ENCODE data around the gene SLC5A5.

The SLC5A5 gene

DNA sequence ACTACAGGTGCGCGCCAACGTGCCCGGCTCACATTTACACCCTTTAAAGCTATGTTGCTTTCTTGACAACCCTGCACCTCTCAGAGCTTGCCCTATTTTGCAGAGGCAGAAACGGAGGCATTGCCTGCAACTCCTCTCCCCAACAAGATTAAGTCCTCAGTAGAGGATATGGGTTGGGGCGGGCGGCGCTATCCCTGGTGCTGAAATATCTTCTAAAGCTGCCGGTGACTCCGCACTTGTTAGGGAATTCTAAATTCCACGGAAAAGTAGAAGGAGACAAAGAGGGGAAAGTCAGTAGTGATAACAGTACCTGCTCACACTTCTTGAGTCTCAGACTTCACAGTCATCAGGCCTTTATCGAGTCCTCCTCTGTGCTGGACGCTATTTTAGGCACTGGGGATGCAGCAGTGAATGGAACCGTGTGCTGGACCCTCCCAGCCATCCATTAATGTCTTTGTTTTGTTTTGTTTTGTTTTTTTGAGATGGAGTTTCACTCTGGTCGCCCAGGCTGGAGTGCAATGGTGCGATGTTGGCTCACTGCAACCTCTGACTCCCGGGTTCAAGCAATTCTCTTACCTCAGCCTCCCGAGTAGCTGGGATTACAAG lies 18.0 kb downstream of the SLC5A5 start:
- Histone ChIP-seq H3K4me3 (ENCODE audit: low read length) (no peak overlapping the region), H3F3A (ENCODE audit: control insufficient read depth, insufficient read depth) (0 out of 2 replicates have a peak, but pooled peaks cover 2% of the 10 kb centered on the region), H3K4me1 (ENCODE audit: control insufficient read depth, low read length) (peaks cover 1% of the 10 kb centered on the region), H3K4me2 (ENCODE audit: low read length) (no peak overlapping the region), H4K20me1 (ENCODE audit: control insufficient read depth, insufficient read depth, low read depth, low read length) (no peaks in the 10 kb centered on the region), H3K27me3 (ENCODE audit: control insufficient read depth, low read length) (no peaks in the 10 kb centered on the region), H3K9me3 (ENCODE audit: control insufficient read depth, insufficient read depth, low read length) (no peaks in the 10 kb centered on the region), H3K36me3 (ENCODE audit: control insufficient read depth, low read length) (no peaks in the 10 kb centered on the region), H3K27ac (ENCODE audit: low read depth, low read length) (no peak overlapping the region), H3K9me2 (replicated peaks; ENCODE audit: control insufficient read depth, low read length) (no peaks in the 10 kb centered on the region), H3K79me2 (ENCODE audit: control insufficient read depth, low read length) (no peaks in the 10 kb centered on the region)
- TF ChIP-seq CTCF (IDR thresholded peaks at IDR 0.05; ENCODE audit: low read depth, low read length, poor library complexity, severe bottlenecking) (no peak), EZH2phosphoT487 (IDR thresholded peaks at IDR 0.05; ENCODE audit: borderline replicate concordance, low read length) (no peak)

- H3K4me1 ChIP-seq (ENCODE audit: control insufficient read depth, low read length) = no peaks in the 10 kb centered on the region
- H3K4me2 ChIP-seq (ENCODE audit: low read length) = no peak overlapping the region
- no peak for TF ChIP-seq EZH2phosphoT487 (IDR thresholded peaks at IDR 0.05; ENCODE audit: borderline replicate concordance, low read length)
- TF ChIP-seq CTCF (IDR thresholded peaks at IDR 0.05; ENCODE audit: low read depth, low read length, poor library complexity, severe bottlenecking) = no peak
- no peaks in the 10 kb centered on the region for H4K20me1 ChIP-seq (ENCODE audit: control insufficient read depth, insufficient read depth, low read depth, low read length)
- H3K36me3 ChIP-seq (ENCODE audit: control insufficient read depth, low read length) = no peaks in the 10 kb centered on the region
- no peaks in the 10 kb centered on the region for H3F3A ChIP-seq (ENCODE audit: control insufficient read depth, insufficient read depth)
- no peak overlapping the region for H3K4me3 ChIP-seq (ENCODE audit: low read length)
- no peaks in the 10 kb centered on the region for H3K27me3 ChIP-seq (ENCODE audit: control insufficient read depth, low read length)
- no peak overlapping the region for H3K27ac ChIP-seq (ENCODE audit: low read depth, low read length)
- no peaks in the 10 kb centered on the region for H3K9me3 ChIP-seq (ENCODE audit: control insufficient read depth, insufficient read depth, low read length)
- no peaks in the 10 kb centered on the region for H3K79me2 ChIP-seq (ENCODE audit: control insufficient read depth, low read length)
- H3K9me2 ChIP-seq (replicated peaks; ENCODE audit: control insufficient read depth, low read length) = no peaks in the 10 kb centered on the region
Measured at GRCh38 chr19:17893766-17894165, 22.0 kb downstream of the SLC5A5 start.

DNA sequence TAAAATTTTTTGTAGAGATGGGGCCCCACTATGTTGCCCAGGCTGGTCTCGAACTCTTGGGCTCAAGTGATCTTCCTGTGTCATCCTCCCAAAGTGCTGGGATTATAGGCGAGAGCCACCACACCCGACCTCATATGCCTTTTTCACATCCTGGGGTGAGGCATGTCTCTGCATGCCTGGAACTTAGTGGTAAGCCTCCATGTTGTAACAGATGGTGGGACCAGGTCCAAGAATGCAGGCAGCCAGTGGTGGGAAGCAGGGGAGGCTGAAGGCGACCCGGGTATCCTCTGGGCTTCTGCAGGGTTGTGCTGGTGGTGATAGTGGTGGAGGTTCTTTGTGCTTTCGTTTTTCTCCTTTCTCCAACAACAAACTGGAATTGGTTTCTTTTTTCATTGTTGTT lies 31.0 kb downstream of the SLC5A5 start:
- Histone ChIP-seq H3K36me3 (ENCODE audit: control insufficient read depth, low read length) (no peaks in the 10 kb centered on the region), H3K79me2 (ENCODE audit: control insufficient read depth, low read length) (no peaks in the 10 kb centered on the region), H3K27ac (ENCODE audit: low read depth, low read length) (no peak overlapping the region), H3K27me3 (ENCODE audit: control insufficient read depth, low read length) (peaks cover 6% of the 10 kb centered on the region), H3F3A (ENCODE audit: control insufficient read depth, insufficient read depth) (no peaks in the 10 kb centered on the region), H4K20me1 (ENCODE audit: control insufficient read depth, insufficient read depth, low read depth, low read length) (no peaks in the 10 kb centered on the region), H3K4me2 (ENCODE audit: low read length) (no peak overlapping the region), H3K4me1 (ENCODE audit: control insufficient read depth, low read length) (no peaks in the 10 kb centered on the region), H3K4me3 (ENCODE audit: low read length) (no peak overlapping the region), H3K9me2 (replicated peaks; ENCODE audit: control insufficient read depth, low read length) (no peaks in the 10 kb centered on the region), H3K9me3 (ENCODE audit: control insufficient read depth, insufficient read depth, low read length) (no peaks in the 10 kb centered on the region)
- TF ChIP-seq EZH2phosphoT487 (IDR thresholded peaks at IDR 0.05; ENCODE audit: borderline replicate concordance, low read length) = no peak

DNA sequence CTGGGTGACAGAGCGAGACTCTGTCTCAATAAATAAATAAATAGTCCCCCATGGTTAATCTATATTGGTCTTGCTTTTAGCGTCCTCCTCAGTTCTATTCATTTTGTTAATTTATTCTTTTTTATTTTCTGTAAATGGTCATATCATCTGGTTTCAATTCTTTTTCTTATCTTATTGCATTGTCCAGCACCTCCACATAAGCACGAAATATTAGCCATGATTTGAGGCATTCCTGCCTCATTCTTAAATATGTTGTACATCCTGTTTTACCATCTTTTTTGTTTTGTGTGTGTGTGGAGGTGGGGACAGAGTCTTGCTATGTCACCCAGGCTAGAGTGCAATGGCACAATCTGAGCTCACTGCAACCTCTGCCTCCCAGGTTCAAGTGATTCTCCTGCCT lies 36.5 kb downstream of the SLC5A5 start:
- TF ChIP-seq CTCF (IDR thresholded peaks at IDR 0.05; ENCODE audit: low read depth, low read length, poor library complexity, severe bottlenecking) = no peak
- TF ChIP-seq EZH2phosphoT487 (IDR thresholded peaks at IDR 0.05; ENCODE audit: borderline replicate concordance, low read length) = no peak
- Histone ChIP-seq H3K79me2 (ENCODE audit: control insufficient read depth, low read length) (no peaks in the 10 kb centered on the region), H3F3A (ENCODE audit: control insufficient read depth, insufficient read depth) (no peaks in the 10 kb centered on the region), H3K36me3 (ENCODE audit: control insufficient read depth, low read length) (no peaks in the 10 kb centered on the region), H3K9me2 (replicated peaks; ENCODE audit: control insufficient read depth, low read length) (no peaks in the 10 kb centered on the region), H3K4me1 (ENCODE audit: control insufficient read depth, low read length) (no peaks in the 10 kb centered on the region), H3K27ac (ENCODE audit: low read depth, low read length) (no peak overlapping the region), H3K9me3 (ENCODE audit: control insufficient read depth, insufficient read depth, low read length) (peaks cover 7% of the 10 kb centered on the region; the same call in 1 of the 2 replicates), H3K27me3 (ENCODE audit: control insufficient read depth, low read length) (peaks cover 6% of the 10 kb centered on the region), H3K4me2 (ENCODE audit: low read length) (no peak overlapping the region), H3K4me3 (ENCODE audit: low read length) (no peak overlapping the region), H4K20me1 (ENCODE audit: control insufficient read depth, insufficient read depth, low read depth, low read length) (no peaks in the 10 kb centered on the region)

All from DOHH2 (cell line).